Measurements from ENCODE around the gene FMN1.

FMN1 gene

DNA sequence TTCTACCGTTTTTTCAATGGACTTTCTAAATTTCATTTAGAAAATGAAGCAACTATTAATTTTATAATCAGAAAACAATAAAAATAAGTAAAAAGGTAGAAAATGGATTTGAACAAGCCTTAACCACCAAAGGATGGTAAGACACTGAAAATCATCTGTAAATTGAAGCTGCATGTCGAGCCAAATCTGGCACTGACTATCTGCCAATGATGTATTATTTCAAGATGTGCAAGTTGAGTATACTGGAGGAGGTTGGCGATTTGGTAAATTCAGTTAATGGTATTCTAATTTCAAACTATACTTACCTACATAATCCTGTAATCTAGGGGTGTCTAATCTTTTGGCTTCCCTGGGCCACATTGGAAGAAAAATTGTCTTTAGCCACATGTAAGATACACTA is 93.5 kb downstream of the FMN1 start:
- Histone ChIP-seq H3K36me3 (ENCODE audit: insufficient read depth, low read length) (no peaks in the 10 kb centered on the region), H3K9ac (ENCODE audit: low read depth, low read length) (no peak overlapping the region), H3K9me3 (ENCODE audit: insufficient read depth, low read depth, low read length) (no peaks in the 10 kb centered on the region), H3K27ac (ENCODE audit: low read depth, low read length) (no peak overlapping the region), H3K4me1 (ENCODE audit: insufficient read depth, low read length) (0 out of 2 replicates have a peak, but pooled peaks cover 7% of the 10 kb centered on the region), H3K4me3 (ENCODE audit: low read length) (no peak overlapping the region), H3K27me3 (ENCODE audit: insufficient read depth, low read length) (no peaks in the 10 kb centered on the region)
- 100% methylated on average over 2 of the region's 3 CpGs for WGBS

DNA sequence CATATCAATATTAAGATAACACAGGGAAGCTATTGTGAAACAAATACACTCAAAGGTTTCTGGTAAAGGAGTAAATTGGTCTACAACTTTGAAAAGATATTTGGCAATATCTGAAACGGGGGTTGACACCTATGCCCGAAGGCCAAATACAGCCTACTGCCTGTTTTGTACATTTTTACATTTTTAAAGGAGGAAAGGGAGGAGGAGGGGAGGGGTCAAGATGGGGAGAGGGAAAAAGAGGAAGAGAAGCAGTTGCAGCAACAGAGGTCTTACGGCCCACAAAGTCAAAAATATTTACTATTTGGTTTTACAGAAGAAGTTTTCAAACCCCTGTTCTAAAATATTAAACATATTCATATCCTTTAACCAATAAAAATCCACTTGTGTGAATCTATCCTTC is 94.2 kb downstream of the FMN1 start:
- Histone ChIP-seq H3K4me1 (ENCODE audit: insufficient read depth, low read length) (0 out of 2 replicates have a peak, but pooled peaks cover 7% of the 10 kb centered on the region), H3K27ac (ENCODE audit: low read depth, low read length) (no peak overlapping the region)
- WGBS: 93% methylated on average over 3 of the region's 3 CpGs

DNA sequence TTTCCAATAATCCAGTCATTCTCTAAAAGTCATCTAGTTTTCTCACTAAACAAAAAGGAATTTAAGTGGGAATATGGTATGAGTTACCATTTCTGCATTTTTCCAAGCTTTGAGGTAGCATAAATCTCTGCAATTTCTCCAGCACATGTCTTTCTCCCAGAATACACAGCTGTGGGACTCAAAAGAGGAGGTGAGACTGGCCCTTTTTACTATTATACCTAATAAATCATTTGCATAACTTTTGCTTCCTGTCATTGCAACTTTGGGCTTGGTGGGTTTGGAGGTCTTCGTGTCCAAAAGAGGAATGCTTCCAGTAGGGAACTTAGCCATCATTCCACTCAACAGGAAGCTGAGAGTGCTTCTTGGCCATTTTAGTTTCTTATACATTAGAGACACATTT is 94.8 kb downstream of the FMN1 start:
- Histone ChIP-seq H3K4me1 (ENCODE audit: insufficient read depth, low read length) (0 out of 2 replicates have a peak, but pooled peaks cover 7% of the 10 kb centered on the region), H3K27ac (ENCODE audit: low read depth, low read length) (no peak overlapping the region), H3K9ac (ENCODE audit: low read depth, low read length) (no peak overlapping the region)

More for the DNA sequence above, 94.2 kb downstream of the FMN1 start:
- H3K9me3 ChIP-seq (ENCODE audit: insufficient read depth, low read depth, low read length): no peaks in the 10 kb centered on the region
- H3K36me3 ChIP-seq (ENCODE audit: insufficient read depth, low read length): no peaks in the 10 kb centered on the region
- H3K27me3 ChIP-seq (ENCODE audit: insufficient read depth, low read length): no peaks in the 10 kb centered on the region
- no peak overlapping the region for H3K9ac ChIP-seq (ENCODE audit: low read depth, low read length)
- no peak overlapping the region for H3K4me3 ChIP-seq (ENCODE audit: low read length)

DNA sequence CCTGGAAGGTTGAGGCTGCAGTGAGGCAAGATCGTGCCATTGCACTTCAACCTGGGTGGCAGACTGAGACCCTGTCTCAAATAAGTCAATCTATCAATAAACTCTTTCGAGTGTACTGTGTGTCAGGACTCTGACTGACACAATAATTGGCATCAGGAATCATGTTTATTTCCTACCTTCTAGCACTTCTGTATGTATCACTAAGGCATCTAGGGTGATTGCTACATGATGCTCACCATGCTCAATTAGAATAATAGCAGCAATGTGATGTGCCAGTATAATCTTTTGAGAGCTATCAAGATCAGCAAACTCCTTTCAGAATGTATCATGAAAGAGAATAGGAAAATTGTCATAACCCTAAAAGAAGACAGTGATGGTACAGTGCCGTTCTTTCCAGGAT is 95.3 kb downstream of the FMN1 start:
- no peak overlapping the region for H3K4me3 ChIP-seq (ENCODE audit: low read length)
- H3K9me3 ChIP-seq (ENCODE audit: insufficient read depth, low read depth, low read length): no peaks in the 10 kb centered on the region
- WGBS: 94% methylated on average over 3 of the region's 3 CpGs
- H3K27me3 ChIP-seq (ENCODE audit: insufficient read depth, low read length): no peaks in the 10 kb centered on the region
- no peak overlapping the region for H3K27ac ChIP-seq (ENCODE audit: low read depth, low read length)
- H3K4me1 ChIP-seq (ENCODE audit: insufficient read depth, low read length): 0 out of 2 replicates have a peak, but pooled peaks cover 2% of the 10 kb centered on the region
- H3K36me3 ChIP-seq (ENCODE audit: insufficient read depth, low read length): no peaks in the 10 kb centered on the region
- H3K9ac ChIP-seq (ENCODE audit: low read depth, low read length): no peak overlapping the region

More for the DNA sequence above, 94.8 kb downstream of the FMN1 start:
- 100% methylated on average over 1 of the region's 1 CpG for WGBS
- Histone ChIP-seq H3K9me3 (ENCODE audit: insufficient read depth, low read depth, low read length) (no peaks in the 10 kb centered on the region), H3K27me3 (ENCODE audit: insufficient read depth, low read length) (no peaks in the 10 kb centered on the region), H3K36me3 (ENCODE audit: insufficient read depth, low read length) (no peaks in the 10 kb centered on the region), H3K4me3 (ENCODE audit: low read length) (no peak overlapping the region)

DNA sequence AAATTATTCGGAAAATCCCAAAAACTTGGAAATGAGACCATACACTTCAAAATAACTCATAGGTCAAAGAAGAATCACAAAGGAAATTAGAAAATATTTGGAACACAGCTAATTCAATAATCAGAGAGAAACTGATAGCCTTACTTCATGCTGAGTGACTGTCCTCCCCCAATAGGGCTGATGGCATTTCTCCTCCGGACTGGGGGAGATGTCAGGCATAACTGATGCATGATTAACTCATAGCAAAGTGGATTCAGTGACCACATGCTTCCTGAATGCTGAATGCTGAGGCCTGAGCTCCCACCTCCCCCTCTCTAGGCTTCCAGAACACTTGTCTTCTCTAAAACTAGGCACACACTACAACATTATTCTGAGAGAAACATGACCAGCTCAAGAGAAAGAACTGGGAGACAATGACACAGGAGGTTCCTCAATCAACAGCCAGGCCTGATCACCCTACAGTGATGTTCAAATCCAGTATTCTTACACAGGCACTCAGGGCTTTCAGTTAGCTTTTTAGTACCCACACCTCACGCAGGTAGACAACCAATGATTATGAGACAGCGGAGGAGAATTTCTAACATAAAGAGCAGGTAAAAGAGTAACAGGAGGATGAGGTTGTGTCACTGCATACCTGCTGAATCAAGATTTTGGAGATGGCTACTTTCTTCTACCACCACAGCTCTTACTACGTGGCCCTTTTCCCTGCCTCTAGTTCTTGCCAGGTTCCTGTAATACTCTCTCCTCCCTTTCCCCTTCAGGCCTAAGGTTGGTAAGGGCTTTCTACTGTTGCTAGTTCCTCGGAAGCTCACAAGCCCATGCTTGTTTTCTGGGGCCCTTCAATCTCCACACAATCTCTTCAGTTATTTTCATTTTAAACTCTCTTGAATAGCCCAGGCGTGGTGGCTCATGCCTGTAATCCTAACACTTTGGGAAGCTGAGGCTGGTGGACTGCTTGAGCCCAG is 96.1 kb downstream of the FMN1 start:
- Histone ChIP-seq H3K36me3 (ENCODE audit: insufficient read depth, low read length) (no peaks in the 10 kb centered on the region), H3K27ac (ENCODE audit: low read depth, low read length) (no peak overlapping the region), H3K9ac (ENCODE audit: low read depth, low read length) (no peak overlapping the region), H3K4me1 (ENCODE audit: insufficient read depth, low read length) (no peaks in the 10 kb centered on the region), H3K4me3 (ENCODE audit: low read length) (no peak overlapping the region), H3K27me3 (ENCODE audit: insufficient read depth, low read length) (no peaks in the 10 kb centered on the region), H3K9me3 (ENCODE audit: insufficient read depth, low read depth, low read length) (no peaks in the 10 kb centered on the region)
- 92% methylated on average over 6 of the region's 7 CpGs for WGBS

DNA sequence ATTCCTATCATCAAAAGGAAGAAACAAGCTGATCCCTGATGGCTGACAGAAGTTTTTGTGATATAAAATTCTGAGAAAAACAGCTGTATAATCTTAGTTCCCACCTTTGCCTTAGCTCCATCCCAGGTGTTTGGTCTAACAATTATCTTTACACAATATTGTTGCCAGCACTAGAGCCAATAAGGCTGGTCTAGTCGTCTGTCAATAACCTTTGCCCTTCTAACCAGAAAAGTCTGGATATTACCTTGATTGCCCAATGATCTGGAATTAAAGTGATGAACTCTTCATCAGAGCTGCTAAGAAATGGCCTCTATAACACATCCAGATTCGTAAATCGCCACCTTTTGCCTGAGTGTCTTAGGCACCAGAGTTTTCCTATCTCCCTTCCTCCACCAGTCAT is 98.4 kb downstream of the FMN1 start:
- H3K9me3 ChIP-seq (ENCODE audit: insufficient read depth, low read depth, low read length): no peaks in the 10 kb centered on the region
- no peak overlapping the region for H3K4me3 ChIP-seq (ENCODE audit: low read length)
- H3K4me1 ChIP-seq (ENCODE audit: insufficient read depth, low read length): no peaks in the 10 kb centered on the region
- H3K9ac ChIP-seq (ENCODE audit: low read depth, low read length): no peak overlapping the region
- H3K27ac ChIP-seq (ENCODE audit: low read depth, low read length): no peak overlapping the region
- H3K27me3 ChIP-seq (ENCODE audit: insufficient read depth, low read length): no peaks in the 10 kb centered on the region
- WGBS: 89% methylated on average over 3 of the region's 3 CpGs
- H3K36me3 ChIP-seq (ENCODE audit: insufficient read depth, low read length): no peaks in the 10 kb centered on the region

DNA sequence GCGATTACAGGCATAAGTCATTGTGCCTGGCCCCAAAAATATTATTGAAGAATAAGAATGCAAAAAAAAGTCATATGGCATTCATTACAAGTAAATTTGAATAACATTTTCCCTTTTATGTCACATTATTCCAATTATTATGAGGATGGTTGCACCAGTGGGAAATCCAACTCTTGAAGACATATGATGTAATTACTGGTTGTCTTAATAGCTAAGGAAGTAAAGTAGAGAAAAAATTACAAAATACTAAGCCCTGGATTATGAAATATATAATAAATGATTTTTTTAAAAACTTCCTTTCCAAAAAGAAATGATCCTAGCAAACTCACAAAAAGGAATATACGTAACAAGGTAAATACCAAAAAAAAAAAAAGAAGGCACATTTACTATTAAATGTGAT is 98.9 kb downstream of the FMN1 start:
- Histone ChIP-seq H3K4me3 (ENCODE audit: low read length) (no peak overlapping the region), H3K27me3 (ENCODE audit: insufficient read depth, low read length) (no peaks in the 10 kb centered on the region), H3K9ac (ENCODE audit: low read depth, low read length) (no peak overlapping the region), H3K27ac (ENCODE audit: low read depth, low read length) (no peak overlapping the region), H3K36me3 (ENCODE audit: insufficient read depth, low read length) (no peaks in the 10 kb centered on the region), H3K9me3 (ENCODE audit: insufficient read depth, low read depth, low read length) (no peaks in the 10 kb centered on the region), H3K4me1 (ENCODE audit: insufficient read depth, low read length) (no peaks in the 10 kb centered on the region)
- 50% methylated on average over 1 of the region's 2 CpGs for WGBS

DNA sequence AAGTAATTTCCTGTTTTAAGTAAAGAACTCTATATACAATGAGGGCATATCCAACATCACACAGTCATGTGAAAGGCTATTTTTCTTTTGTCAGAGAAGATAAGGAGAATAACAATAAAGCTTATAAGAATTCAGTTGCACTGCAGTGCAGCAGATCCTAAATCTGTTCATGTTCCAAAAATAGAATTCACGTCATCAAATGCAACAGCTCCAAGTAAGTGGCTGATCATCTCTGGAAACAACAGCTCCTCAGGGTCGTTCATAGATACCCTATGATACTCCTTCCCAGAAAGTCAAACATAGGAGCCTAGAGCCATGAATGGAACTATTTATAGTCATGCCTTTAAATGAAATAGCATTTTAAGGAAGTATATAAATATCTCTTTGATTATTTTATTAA is 100.2 kb downstream of the FMN1 start:
- no peaks in the 10 kb centered on the region for H3K9me3 ChIP-seq (ENCODE audit: insufficient read depth, low read depth, low read length)
- H3K4me1 ChIP-seq (ENCODE audit: insufficient read depth, low read length): no peaks in the 10 kb centered on the region
- 96% methylated on average over 2 of the region's 2 CpGs for WGBS
- no peak overlapping the region for H3K4me3 ChIP-seq (ENCODE audit: low read length)
- no peaks in the 10 kb centered on the region for H3K27me3 ChIP-seq (ENCODE audit: insufficient read depth, low read length)
- no peak overlapping the region for H3K9ac ChIP-seq (ENCODE audit: low read depth, low read length)
- H3K27ac ChIP-seq (ENCODE audit: low read depth, low read length): no peak overlapping the region
- no peaks in the 10 kb centered on the region for H3K36me3 ChIP-seq (ENCODE audit: insufficient read depth, low read length)

DNA sequence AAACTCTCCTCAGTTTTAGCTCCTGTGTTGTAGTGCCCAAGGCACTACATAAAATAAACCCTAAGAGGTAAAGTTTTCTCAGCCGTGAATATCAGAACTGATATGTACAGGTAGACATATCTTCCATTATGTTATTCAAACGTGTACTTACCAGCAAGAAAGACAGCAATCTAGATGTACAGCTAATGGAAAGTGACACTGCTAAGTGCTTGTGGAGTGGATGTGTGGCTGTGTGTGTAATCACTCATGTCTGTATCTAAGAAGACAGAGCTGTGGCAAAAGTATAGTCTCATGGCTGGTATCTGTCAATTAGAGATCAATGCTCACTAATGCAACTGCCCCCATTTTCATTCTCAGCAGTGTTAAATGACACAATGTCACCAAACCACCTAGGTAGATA is 101.3 kb downstream of the FMN1 start:
- Histone ChIP-seq H3K27me3 (ENCODE audit: insufficient read depth, low read length) (no peaks in the 10 kb centered on the region), H3K36me3 (ENCODE audit: insufficient read depth, low read length) (no peaks in the 10 kb centered on the region), H3K9ac (ENCODE audit: low read depth, low read length) (no peak overlapping the region), H3K4me3 (ENCODE audit: low read length) (no peak overlapping the region), H3K27ac (ENCODE audit: low read depth, low read length) (no peak overlapping the region), H3K9me3 (ENCODE audit: insufficient read depth, low read depth, low read length) (no peaks in the 10 kb centered on the region), H3K4me1 (ENCODE audit: insufficient read depth, low read length) (no peaks in the 10 kb centered on the region)
- WGBS: 100% methylated on average over 2 of the region's 2 CpGs

DNA sequence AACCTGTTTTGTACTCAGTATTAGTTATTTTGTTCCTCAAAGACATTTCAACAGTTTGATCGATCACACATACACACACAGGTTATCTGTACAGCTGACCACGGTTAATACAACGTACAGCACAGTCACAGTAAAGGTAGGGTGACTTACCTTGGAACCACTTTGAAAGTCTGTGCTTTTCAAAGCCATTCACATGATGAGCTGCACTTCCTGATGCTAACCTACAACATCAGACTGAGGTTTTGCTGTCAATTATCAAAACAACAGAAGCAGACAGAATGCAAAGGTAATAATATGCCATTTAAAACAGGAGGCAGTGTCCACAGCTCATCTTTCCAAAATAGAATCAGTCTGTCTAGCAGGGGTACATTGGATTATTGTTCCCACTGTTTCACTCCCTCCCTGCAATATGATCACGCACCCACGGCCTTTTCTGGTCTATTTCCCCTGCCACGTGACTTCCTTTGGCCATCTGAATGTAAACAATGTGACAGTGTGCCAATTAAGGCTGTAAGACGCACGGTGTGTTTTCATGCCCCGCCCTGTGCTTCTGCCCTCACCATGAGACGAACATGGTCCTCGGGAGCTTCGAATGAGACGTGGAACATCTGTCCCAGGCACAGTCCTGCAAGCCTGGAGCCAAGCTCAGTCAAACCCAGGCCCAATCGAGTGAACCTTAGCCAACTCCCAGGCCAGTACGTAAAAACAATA is 102.4 kb downstream of the FMN1 start:
- Histone ChIP-seq H3K4me1 (ENCODE audit: insufficient read depth, low read length) (no peaks in the 10 kb centered on the region), H3K4me3 (ENCODE audit: low read length) (no peak overlapping the region), H3K27me3 (ENCODE audit: insufficient read depth, low read length) (no peaks in the 10 kb centered on the region), H3K9ac (ENCODE audit: low read depth, low read length) (no peak overlapping the region), H3K36me3 (ENCODE audit: insufficient read depth, low read length) (no peaks in the 10 kb centered on the region), H3K27ac (ENCODE audit: low read depth, low read length) (no peak overlapping the region), H3K9me3 (ENCODE audit: insufficient read depth, low read depth, low read length) (no peaks in the 10 kb centered on the region)
- WGBS: 93% methylated on average over 15 of the region's 15 CpGs
